GM21423 (cell line): ENCODE results near the gene ZNF654.

Experiments used
- ATAC-seq: cut with Tn5 transposase; IDR thresholded peaks from one replicate; pipeline ENCODE4 v1.9.1; 2021; ENCODE audit warnings: mild to moderate bottlenecking, moderate library complexity; ENCODE audit not compliant: unreplicated experiment

The ZNF654 gene

GRCh38 chr3:88191872-88192409 lies 132.9 kb downstream of the ZNF654 start:
- no peak for ATAC-seq

- ATAC-seq = no peak
These were observed 133.6 kb downstream of the ZNF654 start for GRCh38 chr3:88192631-88193030.
